OCI-LY1 (cell line): Measurements from ENCODE around the gene KDM4B.
A peak's percentile ranks its signal among the peaks of the same experiment; 100 is the strongest.

Experiments
- H2AFZ ChIP-seq: fragments of 200-600 bp; sonication (generic), shearing (Covaris generic); 2 replicates; pipeline ENCODE4 v1.6.0; 2014; ENCODE audit warnings: antibody characterized with exemption, mild to moderate bottlenecking, low read length
- H3F3A ChIP-seq: fragments of 200-600 bp; sonication (generic), shearing (Covaris generic); 2 replicates; pipeline ENCODE4 v1.6.0; 2014; ENCODE audit warnings: mild to moderate bottlenecking, antibody characterized with exemption, low read length, moderate library complexity; ENCODE audit not compliant: insufficient read depth
- H3K27ac ChIP-seq: fragments of 200-600 bp; sonication (generic); 2 replicates; pipeline ENCODE4 v1.5.1; 2014; ENCODE audit warnings: low read length, mixed run types, mild to moderate bottlenecking, low read depth; ENCODE audit not compliant: poor library complexity, severe bottlenecking
- H3K27me3 ChIP-seq: fragments of 200-600 bp; sonication (generic); 2 replicates; pipeline ENCODE4 v1.6.0; 2014; ENCODE audit warnings: antibody characterized with exemption, mild to moderate bottlenecking, low read length, moderate library complexity; ENCODE audit not compliant: insufficient read depth
- H3K36me3 ChIP-seq: fragments of 200-600 bp; sonication (generic); 2 replicates; pipeline ENCODE4 v1.6.1; 2014; ENCODE audit warnings: mild to moderate bottlenecking, antibody characterized with exemption, low read length, moderate library complexity, mixed read lengths; ENCODE audit not compliant: insufficient read depth
- H3K4me1 ChIP-seq: fragments of 200-600 bp; sonication (generic); 2 replicates; pipeline ENCODE4 v1.5.1; 2014; ENCODE audit warnings: mild to moderate bottlenecking, low read length, moderate library complexity; ENCODE audit not compliant: insufficient read depth, severe bottlenecking
- H3K4me2 ChIP-seq: fragments of 200-600 bp; sonication (generic), shearing (Covaris generic); 2 replicates; pipeline ENCODE4 v1.6.1; 2014; ENCODE audit warnings: low read length
- H3K4me3 ChIP-seq: fragments of 200-600 bp; sonication (generic); 2 replicates; pipeline ENCODE4 v1.5.1; 2014; ENCODE audit warnings: low read length, low read depth, mild to moderate bottlenecking, mixed read lengths; ENCODE audit not compliant: poor library complexity, severe bottlenecking
- H3K79me2 ChIP-seq: fragments of 200-600 bp; shearing (Covaris generic); 2 replicates; pipeline ENCODE4 v1.6.1; 2016; ENCODE audit warnings: mixed run types, low read length, mixed read lengths; ENCODE audit not compliant: insufficient read depth
- H3K9ac ChIP-seq: fragments of 200-600 bp; sonication (generic), shearing (Covaris generic); 2 replicates; pipeline ENCODE4 v1.6.1; 2014; ENCODE audit warnings: mild to moderate bottlenecking, low read length, mixed read lengths
- H3K9me2 ChIP-seq: fragments of 200-600 bp; sonication (generic), shearing (Covaris generic); 2 replicates; pipeline ENCODE4 v1.6.1; 2014; ENCODE audit warnings: low read depth, mild to moderate bottlenecking, low read length, mixed read lengths
- H3K9me3 ChIP-seq: fragments of 200-600 bp; shearing (Covaris generic); 2 replicates; pipeline ENCODE4 v1.6.1; 2014; ENCODE audit warnings: low read length, mixed read lengths
- H4K20me1 ChIP-seq: fragments of 200-600 bp; sonication (generic), shearing (Covaris generic); 2 replicates; pipeline ENCODE4 v1.6.0; 2016; ENCODE audit warnings: mild to moderate bottlenecking, low read length; ENCODE audit not compliant: insufficient read depth
- CTCF ChIP-seq: fragments of 200-600 bp; sonication (generic), shearing (Covaris generic); IDR thresholded peaks from 2 replicates; pipeline ENCODE4 v1.5.1; 2017; ENCODE audit warnings: mild to moderate bottlenecking, antibody characterized with exemption, low read length, moderate library complexity, mixed read lengths
- EZH2 ChIP-seq: fragments of 200-600 bp; sonication (generic), shearing (Covaris generic); IDR thresholded peaks from 2 replicates; pipeline ENCODE4 v1.8.0; 2017; ENCODE audit warnings: borderline replicate concordance, mixed run types, mild to moderate bottlenecking, antibody characterized with exemption, low read length, moderate library complexity, mixed read lengths

The KDM4B gene

GRCh38 chr19:5032101-5032967 is 63.4 kb downstream of the KDM4B start:
- Histone ChIP-seq H3K79me2 (no peaks in the 10 kb centered on the region), H3K27ac (peak overlapping the region; percentile 52), H3K4me3 (no peak overlapping the region), H3K9me2 (no peaks in the 10 kb centered on the region), H3K27me3 (no peaks in the 10 kb centered on the region), H3F3A (0 out of 2 replicates have a peak, but pooled peaks cover 3% of the 10 kb centered on the region), H4K20me1 (no peaks in the 10 kb centered on the region), H3K9ac (peak overlapping the region; percentile 29; the same call in 1 of the 2 replicates), H3K36me3 (peaks cover 7% of the 10 kb centered on the region; the same call in 1 of the 2 replicates), H3K9me3 (no peaks in the 10 kb centered on the region), H3K4me1 (peaks cover 27% of the 10 kb centered on the region), H2AFZ (no peak overlapping the region), H3K4me2 (peak overlapping the region; percentile 47; the same call in 1 of the 2 replicates)
- TF ChIP-seq EZH2 (no peak), CTCF (no peak)

GRCh38 chr19:5035105-5035761 is 66.3 kb downstream of the KDM4B start:
- no peak overlapping the region for H3K27ac ChIP-seq
- H3K9ac ChIP-seq, result no peak overlapping the region
- H3K4me3 ChIP-seq, result no peak overlapping the region
- no peak overlapping the region for H2AFZ ChIP-seq
- H3K9me2 ChIP-seq, result no peaks in the 10 kb centered on the region
- peaks cover 39% of the 10 kb centered on the region for H3K4me1 ChIP-seq
- no peaks in the 10 kb centered on the region for H3K79me2 ChIP-seq
- TF ChIP-seq CTCF, result no peak
- TF ChIP-seq EZH2, result no peak
- H3K27me3 ChIP-seq, result no peaks in the 10 kb centered on the region
- H3F3A ChIP-seq, result no peaks in the 10 kb centered on the region
- H3K4me2 ChIP-seq, result no peak overlapping the region
- H3K36me3 ChIP-seq, result peaks cover 16% of the 10 kb centered on the region
- H3K9me3 ChIP-seq, result no peaks in the 10 kb centered on the region
- no peaks in the 10 kb centered on the region for H4K20me1 ChIP-seq

GRCh38 chr19:5035793-5036697 is 67.1 kb downstream of the KDM4B start:
- no peak overlapping the region for H3K4me2 ChIP-seq
- no peak overlapping the region for H3K27ac ChIP-seq
- peaks cover 31% of the 10 kb centered on the region for H3K4me1 ChIP-seq
- no peaks in the 10 kb centered on the region for H3K79me2 ChIP-seq
- H3K4me3 ChIP-seq, result no peak overlapping the region
- H3K36me3 ChIP-seq, result peaks cover 23% of the 10 kb centered on the region
- H2AFZ ChIP-seq, result no peak overlapping the region
- no peaks in the 10 kb centered on the region for H3K9me3 ChIP-seq
- H4K20me1 ChIP-seq, result no peaks in the 10 kb centered on the region
- no peak for TF ChIP-seq EZH2
- H3F3A ChIP-seq, result no peaks in the 10 kb centered on the region
- no peaks in the 10 kb centered on the region for H3K9me2 ChIP-seq
- H3K9ac ChIP-seq, result no peak overlapping the region
- H3K27me3 ChIP-seq, result no peaks in the 10 kb centered on the region
